ENCODE measurements around the gene STPG4. TPM values are rescaled to one million over a fixed set of nuclear protein-coding genes. Genes with fewer than 3 reads are reported as not detected.

Gene STPG4
- polyA plus RNA-seq, 1 of the 3 experiments (the other 2 are of a cell fraction) = 0.20 TPM

DNA sequence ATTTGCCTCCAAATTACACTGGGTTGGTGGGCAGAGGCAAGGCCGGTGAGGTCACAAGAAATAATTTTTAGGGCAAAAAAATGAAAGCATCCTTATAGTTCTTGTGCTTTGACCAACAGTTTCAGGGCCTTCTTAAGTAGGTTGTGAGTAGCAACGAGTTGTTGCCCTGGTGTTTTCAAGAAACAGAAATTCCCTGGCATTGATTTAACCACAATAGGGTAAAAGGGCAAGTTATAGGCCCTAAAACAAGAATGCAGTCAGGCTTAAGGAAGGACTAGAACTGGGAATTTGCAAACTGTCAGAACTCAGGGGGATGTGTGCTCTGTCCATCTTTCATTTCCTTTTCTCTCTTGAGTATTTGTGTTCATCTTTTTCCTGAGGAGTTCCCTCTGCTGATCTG is 46.1 kb upstream of the STPG4 start:
- H3K4me1 ChIP-seq (ENCODE audit: control insufficient read depth in 1 of 2, insufficient read depth in 2 of 2, low read depth in 1 of 2, low read length in 1 of 2) = peaks cover 11 to 30% of the 10 kb centered on the region in 2 experiments
- POLR2A ChIA-PET = no interaction called here
- H3K9me2 ChIP-seq = no peaks in the 10 kb centered on the region
- H3K79me2 ChIP-seq (ENCODE audit: insufficient read depth) = no peaks in the 10 kb centered on the region
- H3K27me3 ChIP-seq (ENCODE audit: insufficient read depth) = no peaks in the 10 kb centered on the region
- H3F3A ChIP-seq (replicated peaks; ENCODE audit: insufficient read depth) = peaks cover 18% of the 10 kb centered on the region
- DNase-seq = no peak
- 92% methylated on average over 2 of the region's 2 CpGs for WGBS (ENCODE audit: low lambda C conversion rate)
- no peak overlapping the region for H3K27ac ChIP-seq (ENCODE audit: low read depth in 2 of 2, low read length in 1 of 2)
- no peaks in the 10 kb centered on the region for H3K9me3 ChIP-seq
- H3K36me3 ChIP-seq (replicated peaks in 1 of 2; ENCODE audit: control insufficient read depth in 1 of 2, insufficient read depth in 2 of 2, low read length in 1 of 2) = no peaks in the 10 kb centered on the region
- no peaks in the 10 kb centered on the region for H4K20me1 ChIP-seq (ENCODE audit: insufficient read depth)
- no peak for TF ChIP-seq EZH2phosphoT487 (IDR thresholded peaks at IDR 0.05; ENCODE audit: borderline replicate concordance, low read depth)
- no peak for TF ChIP-seq JUND (IDR thresholded peaks at IDR 0.05)
- no peak for TF ChIP-seq FOSL2 (IDR thresholded peaks at IDR 0.05; ENCODE audit: borderline replicate concordance, low read depth)
- TF ChIP-seq SIN3A (IDR thresholded peaks at IDR 0.05; ENCODE audit: borderline replicate concordance, low read depth, low read length) = no peak
- no peak for TF ChIP-seq POLR2AphosphoS5 (IDR thresholded peaks at IDR 0.05; ENCODE audit: low read depth, low read length)
- TF ChIP-seq YY1 (IDR thresholded peaks at IDR 0.05; ENCODE audit: low read depth) = no peak
- CTCF ChIA-PET = no interaction called here
- H3K4me2 ChIP-seq = no peak overlapping the region
- no peak overlapping the region for H3K4me3 ChIP-seq (ENCODE audit: low read depth in 2 of 2, low read length in 1 of 2)
- no peak overlapping the region for H2AFZ ChIP-seq (ENCODE audit: low read depth)
- no peak overlapping the region for H3K9ac ChIP-seq

- Histone ChIP-seq H3K9me3 (no peaks in the 10 kb centered on the region), H3K27me3 (ENCODE audit: insufficient read depth) (no peaks in the 10 kb centered on the region), H3K4me1 (ENCODE audit: control insufficient read depth in 1 of 2, insufficient read depth in 2 of 2, low read depth in 1 of 2, low read length in 1 of 2) (peaks cover 18 to 28% of the 10 kb centered on the region in 2 experiments), H3K4me2 (peak overlapping the region; percentile 33; the same call in 1 of the 2 replicates), H2AFZ (ENCODE audit: low read depth) (0 out of 2 replicates have a peak overlapping the region, but pooled peaks have one; percentile 2), H3K9me2 (no peaks in the 10 kb centered on the region), H3K36me3 (replicated peaks in 1 of 2; ENCODE audit: control insufficient read depth in 1 of 2, insufficient read depth in 2 of 2, low read length in 1 of 2) (no peaks in the 10 kb centered on the region), H3K79me2 (ENCODE audit: insufficient read depth) (no peaks in the 10 kb centered on the region), H3F3A (replicated peaks; ENCODE audit: insufficient read depth) (peaks cover 18% of the 10 kb centered on the region), H3K27ac (ENCODE audit: low read depth in 2 of 2, low read length in 1 of 2) (peak overlapping the region; percentile 60 to 69), H4K20me1 (ENCODE audit: insufficient read depth) (no peaks in the 10 kb centered on the region), H3K9ac (no peak overlapping the region), H3K4me3 (ENCODE audit: low read depth in 2 of 2, low read length in 1 of 2) (no peak overlapping the region)
- CTCF ChIA-PET = interaction anchor here (0.6 to 1.5 kb wide), 5 partner anchors 14 to 124 kb away, joined by 3 to 6 read pairs (median 3); no protein-coding TSS in a partner anchor
- DNase-seq = no peak
- POLR2A ChIA-PET = no interaction called here
- WGBS (ENCODE audit: low lambda C conversion rate) = 53% methylated on average over 3 of the region's 3 CpGs
- no peak for TF ChIP-seq IRF3 (IDR thresholded peaks at IDR 0.05; ENCODE audit: low read depth, low read length)
- TF ChIP-seq FOSL2 (IDR thresholded peaks at IDR 0.05; ENCODE audit: borderline replicate concordance, low read depth) = peak; percentile 83; the same call in 1 of the 2 replicates
- TF ChIP-seq TAF1 (IDR thresholded peaks at IDR 0.05; ENCODE audit: borderline replicate concordance, low read depth, low read length) = no peak
- TF ChIP-seq ELF1 (IDR thresholded peaks at IDR 0.05) = no peak
- no peak for TF ChIP-seq GABPA (IDR thresholded peaks at IDR 0.05; ENCODE audit: low read depth)
- TF ChIP-seq JUND (IDR thresholded peaks at IDR 0.05) = peak; percentile 75
- no peak for TF ChIP-seq RFX5 (IDR thresholded peaks at IDR 0.05; ENCODE audit: low read length)
- TF ChIP-seq REST (IDR thresholded peaks at IDR 0.05; ENCODE audit: low read depth, low read length) = 0 out of 2 replicates have a peak, but pooled peaks have one; percentile 46
- peak; percentile 79 for TF ChIP-seq PBX3 (IDR thresholded peaks at IDR 0.05)
- peak; percentile 28; the same call in 1 of the 2 replicates for TF ChIP-seq POLR2AphosphoS5 (IDR thresholded peaks at IDR 0.05; ENCODE audit: low read depth, low read length)
- peak in 1 of 2 experiments; percentile 76; a peak in 1 of 4 replicates for TF ChIP-seq EP300 (IDR thresholded peaks at IDR 0.05; ENCODE audit: borderline replicate concordance in 1 of 2, low read depth in 1 of 2, low read length in 1 of 2)
- TF ChIP-seq RXRA (IDR thresholded peaks at IDR 0.05; ENCODE audit: borderline replicate concordance, low read depth) = peak; percentile 79; the same call in 1 of the 2 replicates
- no peak for TF ChIP-seq FOXJ3 (CRISPR knock-in tag; IDR thresholded peaks at IDR 0.05)
- TF ChIP-seq, protein P1, sequence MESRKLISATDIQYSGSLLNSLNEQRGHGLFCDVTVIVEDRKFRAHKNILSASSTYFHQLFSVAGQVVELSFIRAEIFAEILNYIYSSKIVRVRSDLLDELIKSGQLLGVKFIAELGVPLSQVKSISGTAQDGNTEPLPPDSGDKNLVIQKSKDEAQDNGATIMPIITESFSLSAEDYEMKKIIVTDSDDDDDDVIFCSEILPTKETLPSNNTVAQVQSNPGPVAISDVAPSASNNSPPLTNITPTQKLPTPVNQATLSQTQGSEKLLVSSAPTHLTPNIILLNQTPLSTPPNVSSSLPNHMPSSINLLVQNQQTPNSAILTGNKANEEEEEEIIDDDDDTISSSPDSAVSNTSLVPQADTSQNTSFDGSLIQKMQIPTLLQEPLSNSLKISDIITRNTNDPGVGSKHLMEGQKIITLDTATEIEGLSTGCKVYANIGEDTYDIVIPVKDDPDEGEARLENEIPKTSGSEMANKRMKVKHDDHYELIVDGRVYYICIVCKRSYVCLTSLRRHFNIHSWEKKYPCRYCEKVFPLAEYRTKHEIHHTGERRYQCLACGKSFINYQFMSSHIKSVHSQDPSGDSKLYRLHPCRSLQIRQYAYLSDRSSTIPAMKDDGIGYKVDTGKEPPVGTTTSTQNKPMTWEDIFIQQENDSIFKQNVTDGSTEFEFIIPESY (IDR thresholded peaks at IDR 0.05; ENCODE audit: borderline replicate concordance, low read depth) = no peak
- TF ChIP-seq EZH2phosphoT487 (IDR thresholded peaks at IDR 0.05; ENCODE audit: borderline replicate concordance, low read depth) = no peak
- no peak for TF ChIP-seq FOXM1 (IDR thresholded peaks at IDR 0.05; ENCODE audit: low read depth)
- TF ChIP-seq RCOR1 (IDR thresholded peaks at IDR 0.05; ENCODE audit: low read length) = no peak
- no peak for TF ChIP-seq NRF1 (IDR thresholded peaks at IDR 0.05; ENCODE audit: low read depth, low read length)
These were observed 43.9 kb upstream of the STPG4 start for GRCh38 chr2:47198985-47199451.

Data from SK-N-SH (cell line).